Measurements from ENCODE around the gene MRM2. TPM values are rescaled to one million over a fixed set of nuclear protein-coding genes. Genes with fewer than 3 reads are reported as not detected.

The MRM2 gene
- total RNA-seq, 1 experiment from 2014 or later, result 32.1 TPM

- BruUV-seq (replicated peaks), result no TSS peak
- H3K4me1 Mint-ChIP-seq (ENCODE audit: insufficient read depth, unreplicated experiment), result no peaks in the 10 kb centered on the region
- no peaks in the 10 kb centered on the region for H3K27me3 Mint-ChIP-seq (ENCODE audit: insufficient read depth, unreplicated experiment)
- intact Hi-C loops (cut with micrococcal nuclease), result no loop called here
- TF ChIP-seq CTCF (IDR thresholded peaks at IDR 0.05; ENCODE audit: unreplicated experiment), result no peak
- DNase-seq (ENCODE audit: unreplicated experiment), result no peak
- peaks cover 7% of the 10 kb centered on the region for H3K36me3 Mint-ChIP-seq (ENCODE audit: insufficient read depth, unreplicated experiment)
- H3K27ac Mint-ChIP-seq (ENCODE audit: low read depth, unreplicated experiment), result no peak overlapping the region
- H3K9me3 Mint-ChIP-seq (ENCODE audit: unreplicated experiment), result no peaks in the 10 kb centered on the region
- ChIA-PET CTCF (no interaction called here), POLR2A (no interaction called here)
- no peak overlapping the region for H3K4me3 Mint-ChIP-seq (ENCODE audit: unreplicated experiment)
Measured at GRCh38 chr7:2255145-2256139, 13.4 kb upstream of the MRM2 start.

GRCh38 chr7:2254429-2255144, 12.6 kb upstream of the MRM2 start:
- POLR2A ChIA-PET, result interaction anchor here (0.6 kb wide), 1 partner anchor 79 kb away, joined by 3 read pairs; no protein-coding TSS in a partner anchor
- Mint-ChIP-seq H3K27me3 (ENCODE audit: insufficient read depth, unreplicated experiment) (no peaks in the 10 kb centered on the region), H3K9me3 (ENCODE audit: unreplicated experiment) (no peaks in the 10 kb centered on the region), H3K4me3 (ENCODE audit: unreplicated experiment) (no peak overlapping the region), H3K36me3 (ENCODE audit: insufficient read depth, unreplicated experiment) (peaks cover 2% of the 10 kb centered on the region), H3K4me1 (ENCODE audit: insufficient read depth, unreplicated experiment) (no peaks in the 10 kb centered on the region), H3K27ac (ENCODE audit: low read depth, unreplicated experiment) (no peak overlapping the region)
- no TSS peak for BruUV-seq (replicated peaks)
- intact Hi-C loops (cut with micrococcal nuclease), result no loop called here
- CTCF ChIA-PET, result interaction anchor here (1.0 kb wide), 1 partner anchor 676 kb away, joined by 3 read pairs; no protein-coding TSS in a partner anchor
- DNase-seq (ENCODE audit: unreplicated experiment), result no peak
- TF ChIP-seq CTCF (IDR thresholded peaks at IDR 0.05; ENCODE audit: unreplicated experiment), result no peak

GRCh38 chr7:2253525-2254244, 11.7 kb upstream of the MRM2 start:
- CTCF ChIA-PET, result interaction anchor here (0.7 to 1.0 kb wide), 3 partner anchors 11 to 675 kb away, joined by 3 to 4 read pairs (median 3); partner anchors contain the start of genes MRM2 and NUDT1

More at GRCh38 chr7:2253525-2254244, 11.7 kb upstream of the MRM2 start:
- Mint-ChIP-seq H3K27ac (ENCODE audit: low read depth, unreplicated experiment) (no peak overlapping the region), H3K27me3 (ENCODE audit: insufficient read depth, unreplicated experiment) (no peaks in the 10 kb centered on the region), H3K4me1 (ENCODE audit: insufficient read depth, unreplicated experiment) (peaks cover 7% of the 10 kb centered on the region), H3K9me3 (ENCODE audit: unreplicated experiment) (no peaks in the 10 kb centered on the region), H3K4me3 (ENCODE audit: unreplicated experiment) (no peak overlapping the region), H3K36me3 (ENCODE audit: insufficient read depth, unreplicated experiment) (peaks cover 7% of the 10 kb centered on the region)
- no peak for DNase-seq (ENCODE audit: unreplicated experiment)
- intact Hi-C loops (cut with micrococcal nuclease), result no loop called here
- no TSS peak for BruUV-seq (replicated peaks)
- POLR2A ChIA-PET, result interaction anchor here (0.6 kb wide), 1 partner anchor 78 kb away, joined by 3 read pairs; no protein-coding TSS in a partner anchor
- TF ChIP-seq CTCF (IDR thresholded peaks at IDR 0.05; ENCODE audit: unreplicated experiment), result no peak

All from MCF 10A (cell line).